H9 (cell line): Measurements from ENCODE around the gene VAV2. TPM values are rescaled to one million over a fixed set of nuclear protein-coding genes. Genes with fewer than 3 reads are reported as not detected.

Experiments
- DNase-seq: peaks from one replicate; pipeline ENCODE4 v3.0.0-alpha.2; 2017
- H2AFZ ChIP-seq: one replicate; pipeline ENCODE4 v1.6.1; 2013; ENCODE audit warnings: mild to moderate bottlenecking, low read length, control low read depth, moderate library complexity
- H2AK5ac ChIP-seq: 2 replicates; pipeline ENCODE4 v1.6.1; 2013; ENCODE audit warnings: low read length, control low read depth, mixed read lengths; ENCODE audit not compliant: insufficient read length
- H2BK120ac ChIP-seq: one replicate; pipeline ENCODE4 v1.6.1; 2013; ENCODE audit warnings: low read depth, mild to moderate bottlenecking, low read length, control low read depth, inconsistent platforms; ENCODE audit not compliant: poor library complexity, severe bottlenecking
- H2BK12ac ChIP-seq: 2 replicates; pipeline ENCODE4 v1.6.1; 2013; ENCODE audit warnings: low read length, control low read depth, mixed read lengths, low read depth; ENCODE audit not compliant: insufficient read length
- H2BK15ac ChIP-seq: 2 replicates; pipeline ENCODE4 v1.6.1; 2013; ENCODE audit warnings: low read depth, low read length, control low read depth
- H2BK20ac ChIP-seq: one replicate; pipeline ENCODE4 v1.6.1; 2013; ENCODE audit warnings: low read depth, mild to moderate bottlenecking, low read length, control low read depth, inconsistent platforms; ENCODE audit not compliant: poor library complexity, severe bottlenecking
- H2BK5ac ChIP-seq: 2 replicates; pipeline ENCODE4 v1.6.1; 2013; ENCODE audit warnings: low read length, control low read depth, mixed read lengths; ENCODE audit not compliant: insufficient read length
- H3K14ac ChIP-seq: 2 replicates; pipeline ENCODE4 v1.6.1; 2013; ENCODE audit warnings: low read length, control low read depth; ENCODE audit not compliant: insufficient read depth
- H3K18ac ChIP-seq: 2 replicates; pipeline ENCODE4 v1.6.1; 2013; ENCODE audit warnings: low read depth, mild to moderate bottlenecking, mixed read lengths, low read length, control low read depth; ENCODE audit not compliant: insufficient read length
- H3K23ac ChIP-seq: 2 replicates; pipeline ENCODE4 v1.6.1; 2013; ENCODE audit warnings: low read length, control low read depth, mixed read lengths, low read depth; ENCODE audit not compliant: insufficient read length
- H3K23me2 ChIP-seq: 2 replicates; pipeline ENCODE4 v1.6.1; 2013; ENCODE audit warnings: low read depth, mild to moderate bottlenecking, mixed read lengths, low read length, control low read depth; ENCODE audit not compliant: insufficient read length, poor library complexity, severe bottlenecking
- H3K27ac ChIP-seq: 2 replicates; pipeline ENCODE4 v1.5.1; 2013; ENCODE audit warnings: low read length, control low read depth, mixed read lengths, low read depth; ENCODE audit not compliant: insufficient read length
- H3K27me3 ChIP-seq: 2 replicates; pipeline ENCODE4 v1.6.1; 2013; ENCODE audit warnings: low read length, control low read depth, inconsistent platforms; ENCODE audit not compliant: insufficient read depth
- H3K4ac ChIP-seq: 2 replicates; pipeline ENCODE4 v1.6.1; 2013; ENCODE audit warnings: low read depth, mild to moderate bottlenecking, control low read depth, inconsistent platforms, low read length, moderate library complexity
- H3K4me1 ChIP-seq: 2 replicates; pipeline ENCODE4 v1.6.1; 2013; ENCODE audit warnings: low read length, control low read depth, inconsistent platforms; ENCODE audit not compliant: insufficient read depth
- H3K4me2 ChIP-seq: 2 replicates; pipeline ENCODE4 v1.6.1; 2013; ENCODE audit warnings: low read length, control low read depth, mixed read lengths; ENCODE audit not compliant: insufficient read length, insufficient read depth
- H3K56ac ChIP-seq: 2 replicates; pipeline ENCODE4 v1.6.1; 2013; ENCODE audit warnings: low read depth, mild to moderate bottlenecking, mixed read lengths, low read length, control low read depth; ENCODE audit not compliant: insufficient read length
- H3K79me1 ChIP-seq: 2 replicates; pipeline ENCODE4 v1.6.1; 2013; ENCODE audit warnings: low read depth, mild to moderate bottlenecking, moderate library complexity, low read length, control low read depth, inconsistent platforms; ENCODE audit not compliant: insufficient read depth, poor library complexity, severe bottlenecking
- H3K79me2 ChIP-seq: 2 replicates; pipeline ENCODE4 v1.6.1; 2013; ENCODE audit warnings: low read length, control low read depth, inconsistent platforms; ENCODE audit not compliant: insufficient read depth
- H3K9ac ChIP-seq: 2 replicates; pipeline ENCODE4 v1.6.1; 2013; ENCODE audit warnings: low read length, control low read depth, mixed read lengths; ENCODE audit not compliant: insufficient read length; ENCODE audit errors: extremely low read depth
- H3K9me3 ChIP-seq: one replicate; pipeline ENCODE4 v1.6.1; 2013; ENCODE audit warnings: low read depth, low read length, inconsistent platforms; ENCODE audit not compliant: control insufficient read depth
- H3T11ph ChIP-seq: one replicate; pipeline ENCODE4 v1.6.1; 2013; ENCODE audit warnings: mild to moderate bottlenecking, low read length, control low read depth, inconsistent platforms
- H4K20me1 ChIP-seq: one replicate; pipeline ENCODE4 v1.6.1; 2013; ENCODE audit not compliant: control insufficient read depth, insufficient read length, insufficient read depth
- H4K5ac ChIP-seq: 2 replicates; pipeline ENCODE4 v1.6.1; 2013; ENCODE audit warnings: low read depth, mild to moderate bottlenecking, mixed read lengths, low read length, control low read depth; ENCODE audit not compliant: insufficient read length
- H4K8ac ChIP-seq: replicated peaks from 2 replicates; pipeline ENCODE4 v1.6.1; 2013; ENCODE audit warnings: low read length, control low read depth, mixed read lengths, low read depth; ENCODE audit not compliant: insufficient read length
- H4K91ac ChIP-seq: 2 replicates; pipeline ENCODE4 v1.6.1; 2013; ENCODE audit warnings: low read depth, mild to moderate bottlenecking, moderate library complexity, mixed read lengths, low read length, control low read depth; ENCODE audit not compliant: insufficient read length
- H3K27ac Mint-ChIP-seq, 3 experiments: 2 replicates in 2 of 3; 3 replicates in 1 of 3; pipeline ENCODE4 v1.8.0; 2020 to 2021; ENCODE audit warnings: mixed read lengths in 3 of 3, mild to moderate bottlenecking in 1 of 3, moderate library complexity in 1 of 3
- H3K27me3 Mint-ChIP-seq: 2 replicates; pipeline ENCODE4 v1.8.0; 2021; ENCODE audit warnings: low read depth, mild to moderate bottlenecking, moderate library complexity, mixed read lengths
- H3K36me3 Mint-ChIP-seq, 3 experiments: 2 replicates in 2 of 3; 3 replicates in 1 of 3; pipeline ENCODE4 v1.8.0; 2020 to 2021; ENCODE audit warnings: low read depth in 3 of 3, mixed read lengths in 3 of 3; ENCODE audit not compliant: insufficient read depth in 1 of 3
- H3K4me1 Mint-ChIP-seq, 2 experiments: 2 replicates each; pipeline ENCODE4 v1.8.0; 2020; ENCODE audit warnings: mixed read lengths in 2 of 2
- H3K4me3 Mint-ChIP-seq, 2 experiments: 2 replicates in 1 of 2; 3 replicates in 1 of 2; pipeline ENCODE4 v1.8.0; 2020 to 2021; ENCODE audit warnings: mild to moderate bottlenecking in 2 of 2, mixed read lengths in 2 of 2, moderate library complexity in 1 of 2
- H3K9me3 Mint-ChIP-seq, 2 experiments: 2 replicates in 1 of 2; 3 replicates in 1 of 2; pipeline ENCODE4 v1.8.0; 2020; ENCODE audit warnings: mild to moderate bottlenecking in 2 of 2, mixed read lengths in 2 of 2, moderate library complexity in 1 of 2
- WGBS: extraction: QIAGEN DNeasy Blood & Tissue Kit; methylation state at CpG from one replicate; pipeline ENCODE4 v1.1.7; 2013; ENCODE audit warnings: missing lambda C conversion rate, low lambda C conversion rate, mixed read lengths; ENCODE audit not compliant: insufficient read length; ENCODE audit errors: extremely low coverage; 5-methylcytosine and 5-hydroxymethylcytosine counted together
- total RNA-seq: library from RNA; stranded (reverse); gene quantifications from 2 replicates; pipeline ENCODE4 v1.2.1, GENCODE V29; 2021
- TF ChIP-seq, protein P1 (sequence below): fragments of 200-600 bp; sonication (generic); conservative IDR thresholded peaks from 3 replicates; pipeline ENCODE4 v1.8.0; 2021; ENCODE audit warnings: antibody characterized with exemption, mild to moderate bottlenecking

The VAV2 gene
- total RNA-seq, 1 experiment from 2014 or later, result 58.7 TPM

DNA sequence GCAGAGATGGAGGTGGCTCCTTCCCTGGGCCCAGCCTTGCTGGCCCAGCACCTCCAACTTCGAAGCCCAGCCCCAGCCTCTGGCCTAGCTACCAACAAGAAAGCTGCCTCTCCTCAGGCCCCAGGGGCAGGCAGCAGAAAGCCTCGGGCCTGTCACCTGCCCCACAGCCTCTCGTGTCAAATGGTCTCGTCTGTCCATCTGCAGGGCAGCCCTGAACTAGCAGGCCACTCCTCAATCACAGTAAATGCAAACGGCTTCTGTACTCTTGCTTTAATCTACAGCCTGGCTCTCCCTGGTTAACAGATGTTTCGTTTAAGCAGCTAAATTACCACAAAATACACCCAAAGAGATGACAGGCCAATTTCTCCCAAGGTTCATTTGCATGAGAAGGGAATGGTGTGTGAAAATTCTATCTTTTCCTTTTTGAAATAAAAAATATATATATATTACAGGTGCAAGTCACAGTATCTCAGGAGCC lies 21.5 kb downstream of the VAV2 start:
- no peaks in the 10 kb centered on the region for H3K79me1 ChIP-seq
- no peak overlapping the region for H3K4me2 ChIP-seq
- H2BK15ac ChIP-seq, result no peak overlapping the region
- peak overlapping the region in 1 of 3 experiments; percentile 27; a peak in 1 of 7 replicates for H3K27ac Mint-ChIP-seq
- H3K27ac ChIP-seq, result no peak overlapping the region
- peaks cover 46 to 49% of the 10 kb centered on the region in 2 experiments for H3K4me1 Mint-ChIP-seq
- H2BK12ac ChIP-seq, result no peak overlapping the region
- H3T11ph ChIP-seq, result no peak overlapping the region
- H3K9me3 ChIP-seq, result no peaks in the 10 kb centered on the region
- H4K20me1 ChIP-seq, result peaks cover 4% of the 10 kb centered on the region
- no peak overlapping the region for H3K18ac ChIP-seq
- H3K36me3 Mint-ChIP-seq, result no peaks in the 10 kb centered on the region; a peak in 2 of 7 replicates
- TF ChIP-seq, protein P1, sequence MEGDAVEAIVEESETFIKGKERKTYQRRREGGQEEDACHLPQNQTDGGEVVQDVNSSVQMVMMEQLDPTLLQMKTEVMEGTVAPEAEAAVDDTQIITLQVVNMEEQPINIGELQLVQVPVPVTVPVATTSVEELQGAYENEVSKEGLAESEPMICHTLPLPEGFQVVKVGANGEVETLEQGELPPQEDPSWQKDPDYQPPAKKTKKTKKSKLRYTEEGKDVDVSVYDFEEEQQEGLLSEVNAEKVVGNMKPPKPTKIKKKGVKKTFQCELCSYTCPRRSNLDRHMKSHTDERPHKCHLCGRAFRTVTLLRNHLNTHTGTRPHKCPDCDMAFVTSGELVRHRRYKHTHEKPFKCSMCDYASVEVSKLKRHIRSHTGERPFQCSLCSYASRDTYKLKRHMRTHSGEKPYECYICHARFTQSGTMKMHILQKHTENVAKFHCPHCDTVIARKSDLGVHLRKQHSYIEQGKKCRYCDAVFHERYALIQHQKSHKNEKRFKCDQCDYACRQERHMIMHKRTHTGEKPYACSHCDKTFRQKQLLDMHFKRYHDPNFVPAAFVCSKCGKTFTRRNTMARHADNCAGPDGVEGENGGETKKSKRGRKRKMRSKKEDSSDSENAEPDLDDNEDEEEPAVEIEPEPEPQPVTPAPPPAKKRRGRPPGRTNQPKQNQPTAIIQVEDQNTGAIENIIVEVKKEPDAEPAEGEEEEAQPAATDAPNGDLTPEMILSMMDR, result no peak
- no peak overlapping the region for H3K4me3 Mint-ChIP-seq
- no peak overlapping the region for H2BK20ac ChIP-seq
- WGBS, result no CpG with 5 or more reads among the region's 6 CpGs
- no peaks in the 10 kb centered on the region for H3K23me2 ChIP-seq
- H3K9ac ChIP-seq, result no peak overlapping the region
- H3K9me3 Mint-ChIP-seq, result peaks cover 0 to 3% of the 10 kb centered on the region in 2 experiments; a peak in 1 of 5 replicates
- peaks cover 27% of the 10 kb centered on the region; the same call in 1 of the 2 replicates for H3K79me2 ChIP-seq
- no peak overlapping the region for H4K8ac ChIP-seq
- H2AK5ac ChIP-seq, result no peak overlapping the region
- no peak overlapping the region for H2BK120ac ChIP-seq
- no peaks in the 10 kb centered on the region; the same call in 1 of the 2 replicates for H3K4me1 ChIP-seq
- H3K14ac ChIP-seq, result no peak overlapping the region; the same call in 1 of the 2 replicates
- no peak for DNase-seq
- no peak overlapping the region for H3K23ac ChIP-seq
- H3K4ac ChIP-seq, result no peak overlapping the region
- H3K27me3 ChIP-seq, result no peaks in the 10 kb centered on the region
- H3K56ac ChIP-seq, result no peak overlapping the region
- no peak overlapping the region for H2AFZ ChIP-seq
- no peaks in the 10 kb centered on the region for H3K27me3 Mint-ChIP-seq
- no peak overlapping the region for H4K91ac ChIP-seq
- H4K5ac ChIP-seq, result no peak overlapping the region
- H2BK5ac ChIP-seq, result no peak overlapping the region
